Dermis microvascular lymphatic vessel endothelial cell (primary cell): Measurements from ENCODE around the gene ASXL2. TPM values are rescaled to one million over a fixed set of nuclear protein-coding genes. Genes with fewer than 3 reads are reported as not detected.
"Not testable (repeated sequence)": the region's sequence is repeated elsewhere in the genome, so short reads cannot be mapped to it uniquely, and the experiment has no call there.

Experiments used
- DNase-seq, 2 donors: peaks; one replicate each; pipeline versions ENCODE4 v3.0.0 to v3.0.0-alpha.2; 2010; ENCODE audit warnings: low read depth in 2 of 2
- total RNA-seq: library from RNA; depleted of rRNA; stranded (reverse); fragments of >200 nt; gene quantifications from 2 replicates; pipeline ENCODE4 v1.2.1, GENCODE V29; 2014

ASXL2 gene
- total RNA-seq, 1 donor from 2014 or later: 4.1 TPM

DNA sequence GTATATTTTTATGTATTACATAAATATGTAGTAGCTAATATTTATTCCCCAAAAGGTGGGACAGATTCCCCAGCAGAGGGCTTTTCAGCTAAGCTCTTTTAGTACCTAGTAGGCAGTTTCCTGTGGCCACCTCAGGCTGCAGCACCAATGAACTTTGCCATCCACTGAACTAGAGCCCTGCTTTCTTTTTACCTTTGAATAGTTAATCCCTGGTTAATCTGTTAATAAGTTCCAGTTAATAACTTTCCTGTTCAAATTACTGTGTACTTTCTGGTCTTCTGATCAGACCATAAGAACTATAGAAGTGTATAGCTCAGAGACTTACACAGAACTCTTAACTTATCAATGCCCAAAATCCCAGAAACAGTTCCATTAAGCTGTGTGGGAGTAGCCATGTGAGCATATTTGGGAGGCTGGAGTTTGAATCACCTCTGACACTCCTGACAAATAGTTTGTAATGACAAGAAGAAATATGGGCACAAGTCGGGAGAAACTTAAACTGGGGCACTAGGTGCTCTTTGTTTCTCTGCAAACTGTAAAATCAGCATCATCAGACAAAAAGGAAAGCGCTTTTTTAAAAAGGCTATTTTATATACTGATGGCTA lies 40.0 kb downstream of the ASXL2 start:
- no peak for DNase-seq

DNA sequence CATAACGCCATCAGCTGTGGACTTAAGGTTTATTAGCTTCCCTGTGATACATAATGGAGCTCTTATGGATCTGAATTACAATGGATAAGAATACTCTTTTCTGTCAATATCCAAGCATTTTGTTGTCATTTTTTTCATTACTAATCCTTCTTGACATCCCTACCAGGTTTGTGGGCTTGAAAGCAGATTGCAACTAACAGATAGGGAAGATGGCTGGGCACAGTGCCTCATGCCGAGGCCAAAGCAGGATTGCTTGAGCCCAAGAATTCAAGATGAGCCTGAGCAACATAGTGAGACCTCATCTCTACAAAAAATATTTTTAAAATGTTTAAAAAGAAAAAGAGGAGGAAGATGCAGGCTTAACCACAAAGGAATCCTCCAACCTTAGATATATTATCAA lies 42.4 kb downstream of the ASXL2 start:
- no peak for DNase-seq

DNA sequence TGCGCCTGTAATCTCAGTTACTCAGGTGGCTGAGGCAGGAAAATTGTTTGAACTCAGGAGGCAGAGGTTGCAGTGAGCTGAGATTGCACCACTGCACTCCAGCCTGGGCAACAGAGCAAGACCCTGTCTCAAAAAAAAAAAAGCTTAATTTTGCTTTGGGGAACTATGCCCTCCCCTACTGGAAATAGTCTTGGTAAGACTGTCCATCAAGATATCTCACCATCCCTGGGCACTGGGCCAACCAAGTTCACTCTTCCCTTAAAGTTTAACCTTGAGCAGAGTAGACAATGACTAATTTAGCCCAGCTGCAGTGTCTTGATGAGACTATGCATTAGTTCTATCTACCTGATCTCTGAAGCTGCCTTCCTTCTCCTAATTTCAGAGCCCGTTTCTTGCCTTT lies 44.7 kb downstream of the ASXL2 start:
- no peak for DNase-seq

DNA sequence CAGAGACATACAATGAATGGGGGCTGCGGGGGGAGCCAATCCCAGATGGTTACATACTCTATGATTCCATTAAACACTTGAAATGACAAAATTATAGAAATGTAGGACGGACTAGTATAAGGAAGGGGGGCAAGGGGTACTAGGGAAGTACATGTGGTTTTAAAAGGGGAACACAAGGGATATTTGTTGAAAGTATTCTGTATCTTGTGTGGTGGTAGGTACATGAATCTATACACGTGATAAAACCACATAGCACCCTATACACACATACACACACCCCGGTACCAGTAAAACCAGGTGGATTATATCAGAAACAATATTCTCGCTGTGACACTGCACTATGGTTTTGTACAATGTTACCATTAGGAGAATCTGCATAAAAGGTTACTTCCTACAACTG lies 45.4 kb downstream of the ASXL2 start:
- no peak for DNase-seq

DNA sequence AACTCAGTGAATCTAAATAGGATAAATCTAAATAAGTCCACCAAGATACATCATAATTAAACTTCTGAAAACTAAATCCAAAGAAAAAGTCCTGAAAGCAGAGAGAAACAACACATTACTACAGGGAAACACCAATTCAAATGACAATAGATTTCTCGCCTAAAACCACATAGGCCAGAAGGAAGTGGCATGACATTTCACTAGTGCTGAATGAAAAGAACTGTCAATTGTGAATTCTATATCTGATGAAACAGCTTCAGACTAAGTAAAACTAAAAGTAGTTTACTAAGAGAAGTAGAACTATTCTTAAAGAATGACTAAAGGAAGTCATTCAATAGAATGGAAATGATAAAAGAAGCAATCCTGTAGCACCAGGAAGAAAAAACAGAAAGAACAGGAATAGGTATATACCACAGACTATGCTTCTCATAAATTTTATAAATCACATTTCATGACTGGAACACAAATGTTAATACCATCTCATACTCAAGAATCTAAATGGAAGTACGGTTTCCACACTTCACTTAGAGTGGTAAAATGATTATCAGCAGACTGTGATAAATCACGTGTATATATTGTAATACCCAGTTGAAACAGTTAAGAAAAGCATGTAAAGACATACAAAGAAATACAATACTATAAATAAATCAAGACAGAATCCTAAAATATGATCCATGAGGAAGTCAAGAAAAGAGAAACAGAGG lies 46.4 kb downstream of the ASXL2 start:
- peak in 1 of 2 donors; percentile 16 for DNase-seq

DNA sequence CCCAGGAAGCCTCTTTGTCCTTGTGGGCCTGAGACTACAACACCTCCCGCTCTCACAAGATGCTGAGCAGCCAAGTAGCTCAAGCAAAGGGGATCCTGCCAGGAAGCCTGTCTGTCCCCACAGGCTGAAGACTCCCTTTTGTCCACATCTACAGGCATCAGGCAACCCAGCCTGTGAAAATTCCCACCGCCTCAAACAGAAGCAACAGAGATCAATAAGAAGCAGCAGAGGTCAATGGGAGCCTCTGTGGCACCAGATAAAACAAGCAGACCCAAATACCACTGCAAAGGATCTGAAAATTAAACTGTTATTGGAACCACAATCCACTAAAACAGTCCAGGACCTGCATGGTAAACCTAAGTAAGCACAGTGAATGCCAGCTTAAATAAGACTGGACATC lies 48.5 kb downstream of the ASXL2 start:
- DNase-seq: no peak

DNA sequence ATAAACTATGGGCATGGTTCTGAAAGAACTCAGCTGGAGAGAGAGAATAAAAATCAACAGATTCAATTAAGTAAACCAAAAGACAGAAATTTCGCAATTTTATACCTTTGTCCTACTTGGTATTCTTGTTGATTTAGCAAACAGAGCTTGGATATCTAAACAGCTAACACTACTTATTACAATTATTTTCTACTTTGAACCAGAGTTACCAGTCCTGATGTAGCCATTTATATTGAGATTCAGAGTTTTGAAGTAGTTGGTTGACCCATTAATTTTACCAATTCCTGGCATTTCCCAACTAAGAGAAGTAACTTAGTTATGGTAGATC lies 48.9 kb downstream of the ASXL2 start:
- no peak for DNase-seq

DNA sequence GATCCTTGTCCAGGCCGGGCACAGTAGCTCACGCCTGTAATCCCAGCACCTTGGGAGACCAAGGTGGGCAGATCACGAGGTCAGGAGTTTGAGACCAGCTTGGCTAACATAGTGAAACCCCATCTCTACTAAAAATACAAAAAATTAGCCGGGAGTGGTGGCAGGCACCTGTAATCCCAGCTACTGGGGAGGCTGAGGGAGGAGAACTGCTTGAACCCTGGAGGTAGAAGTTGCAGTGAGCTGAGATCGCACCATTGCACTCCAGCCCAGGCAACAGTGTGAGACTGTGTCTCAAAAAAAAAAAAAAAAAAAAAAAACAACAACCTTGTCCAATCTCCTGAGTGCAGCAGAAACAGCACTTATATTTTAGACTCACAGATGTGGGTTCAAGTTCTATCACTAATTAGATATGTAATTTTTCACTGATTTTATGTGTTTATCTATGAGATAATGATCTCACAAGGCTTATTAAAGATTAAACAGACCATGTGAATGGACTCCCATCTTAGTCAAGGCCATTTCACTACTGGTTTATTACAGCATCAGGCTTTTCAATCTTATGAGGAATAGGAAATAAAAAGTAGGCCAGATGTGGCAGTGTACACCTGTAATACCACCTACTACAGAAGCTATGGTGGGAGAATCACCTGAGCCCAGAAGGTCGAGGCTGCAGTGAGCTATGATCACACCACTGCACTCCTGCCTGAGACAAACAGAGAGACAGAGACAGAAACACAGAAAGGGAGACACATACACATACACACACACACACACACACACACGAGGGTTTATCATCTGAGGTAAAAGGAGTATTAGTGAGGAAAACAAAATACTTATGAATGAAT lies 49.5 kb downstream of the ASXL2 start:
- DNase-seq: not testable (repeated sequence)

DNA sequence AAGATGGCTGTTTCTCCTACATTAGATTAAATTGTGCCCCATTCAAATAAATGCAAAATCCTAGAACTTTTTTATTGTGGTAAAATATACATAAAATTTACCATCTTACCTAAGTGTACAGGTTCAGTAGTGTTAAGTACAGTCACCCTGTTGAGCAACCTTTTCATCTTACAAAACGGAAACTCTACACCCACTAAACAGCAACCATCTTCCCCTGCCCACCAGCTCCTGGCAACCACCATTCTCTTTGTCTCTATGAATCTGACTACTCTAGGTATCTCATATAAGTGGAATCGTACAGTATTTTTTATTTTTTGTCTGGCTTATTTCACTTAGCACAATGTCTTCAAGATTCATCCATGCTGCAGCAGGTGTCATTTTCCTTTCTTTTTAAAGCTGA lies 53.0 kb downstream of the ASXL2 start:
- no peak for DNase-seq

DNA sequence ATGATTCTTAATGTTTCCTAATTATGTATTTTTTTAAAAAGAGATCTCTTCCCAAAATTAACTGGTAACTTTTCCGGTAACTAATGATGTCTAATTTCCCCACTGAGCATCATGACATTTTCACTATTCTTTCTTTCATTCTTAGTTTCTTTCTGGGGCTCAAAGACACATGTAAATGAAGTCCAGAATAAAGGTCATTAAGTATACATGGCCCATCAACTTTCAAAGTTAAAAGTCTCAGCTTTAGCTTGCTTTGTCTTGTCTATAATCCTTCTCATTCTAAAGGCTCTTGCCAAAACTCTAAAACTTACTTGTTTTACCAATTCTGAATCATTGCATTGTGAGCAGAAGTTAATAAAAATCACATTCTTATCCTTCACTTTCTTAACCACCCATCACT lies 53.6 kb downstream of the ASXL2 start:
- no peak for DNase-seq

DNA sequence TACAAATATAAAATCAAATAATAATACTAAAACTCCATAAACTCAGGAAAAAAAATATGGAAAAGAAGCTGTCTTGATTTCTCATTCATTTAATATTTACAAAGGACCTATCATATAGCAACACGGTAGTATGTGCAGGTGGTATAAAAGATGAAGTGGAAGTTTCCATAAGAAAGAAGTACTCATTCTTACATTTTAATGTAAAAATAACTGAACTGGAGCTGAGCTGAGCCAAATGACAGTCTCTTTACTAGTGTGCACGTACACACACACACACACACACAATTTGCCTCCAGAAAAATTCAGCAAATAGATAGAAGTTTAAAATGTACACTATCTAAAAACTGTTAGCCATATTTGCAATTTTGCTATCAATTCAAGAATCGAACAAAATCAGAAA lies 54.1 kb downstream of the ASXL2 start:
- DNase-seq: no peak

DNA sequence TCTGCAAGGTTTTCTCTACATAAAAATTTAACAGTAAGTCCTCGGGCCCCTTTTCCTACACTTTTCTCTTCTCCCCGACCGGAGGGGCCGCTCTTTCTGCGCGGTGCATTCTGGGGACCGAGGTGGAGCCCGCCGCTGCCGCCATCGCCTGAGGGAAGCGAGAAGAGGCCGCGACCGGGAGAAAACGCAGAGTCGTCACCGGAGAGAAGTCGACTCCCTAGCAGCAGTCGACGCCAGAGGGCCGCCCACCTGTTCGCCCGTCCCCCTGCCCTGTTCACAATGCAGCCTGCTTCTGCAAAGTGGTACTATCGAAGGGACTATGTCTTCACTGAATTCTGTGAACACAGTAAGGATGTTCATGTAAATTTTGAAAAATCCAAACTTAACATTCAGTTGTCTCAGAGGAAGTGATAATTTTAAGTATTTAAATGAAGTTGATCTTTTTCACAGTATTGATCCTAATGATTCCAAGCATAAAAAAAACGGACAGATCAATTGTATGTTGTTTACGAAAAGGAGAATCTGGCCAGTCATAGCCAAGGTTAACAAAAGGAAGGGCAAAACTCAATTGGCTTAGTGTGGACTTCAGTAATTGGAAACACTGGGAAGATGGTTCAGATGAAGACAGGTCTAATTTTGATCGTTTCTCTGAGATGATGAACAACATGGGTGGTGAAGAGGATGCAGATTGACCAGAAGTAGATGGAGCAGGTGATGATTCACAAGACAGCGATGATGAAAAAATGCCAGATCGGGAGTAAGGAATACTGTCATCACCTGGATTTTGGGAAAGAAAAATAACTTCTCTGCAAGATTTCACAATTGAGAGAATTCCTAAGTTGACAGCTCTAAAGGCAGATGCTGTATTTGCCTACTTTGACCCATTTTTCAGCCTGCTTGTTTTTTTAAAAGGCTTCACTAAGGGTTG lies 55.8 kb downstream of the ASXL2 start:
- peak in 1 of 2 donors; percentile 24 for DNase-seq

DNA sequence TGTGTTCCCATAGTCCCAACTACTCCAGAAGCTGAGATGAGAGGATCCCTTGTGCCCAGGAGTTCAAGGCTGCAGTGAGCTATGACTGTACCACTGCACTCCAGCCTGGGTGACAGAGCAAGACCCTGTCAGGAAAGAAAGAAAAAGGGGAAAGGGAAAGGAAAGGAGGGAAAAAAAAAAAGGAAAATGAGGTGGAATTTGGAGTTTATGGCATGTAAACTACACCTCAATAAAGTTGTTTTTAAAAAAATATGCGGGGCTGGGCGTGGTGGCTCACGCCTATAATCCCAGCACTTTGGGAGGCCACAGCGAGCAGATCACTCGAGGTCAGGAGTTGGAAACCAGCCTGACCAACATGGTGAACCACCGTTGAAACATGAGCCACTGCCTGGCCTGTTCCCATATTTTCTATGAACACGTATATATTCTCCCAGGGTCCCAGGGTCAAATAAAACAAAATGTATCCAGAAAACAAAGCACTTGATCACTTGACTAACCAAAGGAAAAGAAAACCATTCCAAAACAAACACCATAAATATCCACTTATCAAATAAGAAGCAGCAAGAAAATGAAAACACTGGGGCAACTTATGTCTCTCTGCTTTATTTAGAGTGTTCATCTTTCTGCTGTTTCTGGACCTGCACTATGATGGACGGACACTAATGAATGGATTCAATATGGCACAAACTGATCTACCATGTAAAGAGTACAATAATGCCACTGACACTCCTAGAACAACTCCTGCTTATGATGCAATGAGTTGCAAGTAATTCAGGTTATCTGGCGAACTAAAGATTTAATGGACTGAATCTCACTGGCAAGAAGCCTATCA lies 56.8 kb downstream of the ASXL2 start:
- DNase-seq: peak in 1 of 2 donors; percentile 84

DNA sequence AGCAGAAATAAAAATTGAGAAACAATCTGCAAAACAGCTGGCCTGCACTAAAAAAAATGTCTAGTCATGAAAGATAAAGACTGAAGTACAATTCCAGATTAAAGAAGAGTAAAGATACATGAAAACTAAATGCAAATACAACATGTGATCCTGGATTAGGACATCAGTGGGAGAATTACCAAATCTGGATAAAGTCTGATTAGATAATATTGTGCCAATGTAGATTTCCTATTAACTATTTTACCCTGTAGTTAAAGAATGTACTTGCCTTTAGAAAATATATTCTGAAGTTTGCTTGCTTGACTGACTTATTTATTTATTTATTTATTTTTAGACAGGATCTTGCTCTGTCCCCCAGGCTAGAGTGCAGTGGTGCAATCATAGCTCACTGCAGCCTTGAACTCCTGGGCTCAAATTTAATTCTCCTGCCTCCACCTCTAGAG lies 58.7 kb downstream of the ASXL2 start:
- no peak for DNase-seq

DNA sequence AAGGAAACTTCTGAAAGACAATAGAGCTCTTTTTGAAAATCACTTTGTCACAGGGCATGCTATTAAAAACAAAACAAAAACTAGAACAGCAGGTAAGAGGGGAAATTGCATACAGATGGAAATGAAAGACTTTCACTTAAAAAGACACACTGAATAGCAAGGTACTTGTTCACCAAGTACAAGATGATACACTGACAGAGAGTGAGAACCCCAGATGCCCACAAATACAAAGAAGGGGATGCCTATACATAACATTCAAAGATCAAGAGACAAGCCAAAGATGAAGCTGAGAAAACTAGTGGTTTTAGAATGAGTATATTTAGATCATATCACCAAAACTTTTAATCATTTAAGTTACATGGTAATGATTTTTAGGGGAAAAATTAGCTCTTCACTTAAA lies 60.7 kb downstream of the ASXL2 start:
- no peak for DNase-seq

DNA sequence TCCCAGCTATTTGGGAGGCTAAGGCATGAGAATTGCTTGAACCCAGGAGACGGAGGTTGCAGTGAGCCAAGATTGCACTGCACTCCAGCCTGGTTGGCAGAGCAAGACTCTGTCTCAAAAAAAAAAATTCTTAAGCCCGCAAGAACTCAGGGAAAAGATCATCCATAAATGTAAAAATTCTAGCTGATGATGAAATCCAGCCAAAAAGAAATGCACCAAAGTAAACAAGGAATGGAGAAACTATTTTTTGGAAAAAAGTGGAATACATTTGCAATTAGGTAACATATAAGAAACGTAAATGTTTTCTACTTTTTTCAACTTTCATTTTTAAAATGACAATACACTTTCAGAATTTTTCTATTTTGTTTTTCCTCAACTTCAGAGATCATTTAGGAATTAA lies 61.3 kb downstream of the ASXL2 start:
- no peak for DNase-seq

DNA sequence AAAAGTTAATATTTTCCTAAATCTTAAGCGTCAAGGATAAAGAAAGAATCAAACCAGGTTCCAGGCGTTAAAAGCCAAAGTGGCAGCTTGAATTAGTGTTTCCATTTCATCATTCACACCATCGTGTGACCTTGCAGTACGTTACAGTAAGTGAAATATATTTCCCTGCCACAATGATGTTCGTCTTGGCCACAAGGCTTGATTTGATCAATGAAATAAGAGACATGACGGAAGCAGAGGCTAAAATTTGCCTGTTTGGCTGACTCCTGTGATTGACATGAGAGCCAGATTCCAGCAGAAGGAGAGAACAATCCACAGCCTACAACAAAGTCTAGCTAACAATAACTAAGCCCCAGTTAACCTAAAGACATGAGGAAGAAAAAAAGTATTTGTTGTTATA lies 62.0 kb downstream of the ASXL2 start:
- no peak for DNase-seq

DNA sequence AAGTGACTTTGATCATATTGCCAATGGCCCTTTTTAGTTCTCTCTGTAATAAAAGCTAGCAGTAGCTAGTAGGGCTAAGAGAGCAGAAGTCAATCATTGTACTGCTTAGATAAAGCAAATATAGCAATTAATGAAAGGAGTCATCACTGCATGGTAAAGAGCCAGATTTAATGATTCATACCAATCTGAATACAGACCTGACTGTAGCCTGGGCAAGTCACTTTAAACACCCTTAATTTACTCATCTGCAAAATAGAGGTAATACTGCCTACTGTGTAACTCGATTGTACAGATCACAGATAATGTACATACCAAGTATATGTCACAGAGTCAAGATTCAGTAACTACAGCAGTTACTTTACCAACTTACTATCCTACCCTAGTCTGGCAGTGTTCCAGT lies 63.6 kb downstream of the ASXL2 start:
- DNase-seq: no peak

DNA sequence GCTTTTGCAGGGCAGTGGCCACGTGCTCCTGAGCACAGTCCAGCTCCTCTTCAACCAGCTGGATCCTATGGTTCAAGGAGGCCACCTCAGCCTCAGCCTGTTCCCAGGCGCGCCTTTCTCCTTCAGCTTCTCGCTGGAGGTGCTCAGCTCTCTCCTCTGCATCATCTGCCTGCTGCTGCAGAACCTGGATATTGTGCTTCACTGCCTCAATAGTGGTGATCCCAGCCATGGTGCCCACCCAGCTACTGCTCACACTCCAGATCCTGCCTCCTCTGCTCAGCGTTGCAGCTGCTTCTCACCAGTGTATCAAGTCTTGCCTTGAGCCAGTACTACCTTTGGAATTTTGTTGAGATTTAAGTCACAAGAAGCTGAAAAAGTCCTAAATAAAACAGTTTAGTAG lies 67.9 kb downstream of the ASXL2 start:
- DNase-seq: no peak

DNA sequence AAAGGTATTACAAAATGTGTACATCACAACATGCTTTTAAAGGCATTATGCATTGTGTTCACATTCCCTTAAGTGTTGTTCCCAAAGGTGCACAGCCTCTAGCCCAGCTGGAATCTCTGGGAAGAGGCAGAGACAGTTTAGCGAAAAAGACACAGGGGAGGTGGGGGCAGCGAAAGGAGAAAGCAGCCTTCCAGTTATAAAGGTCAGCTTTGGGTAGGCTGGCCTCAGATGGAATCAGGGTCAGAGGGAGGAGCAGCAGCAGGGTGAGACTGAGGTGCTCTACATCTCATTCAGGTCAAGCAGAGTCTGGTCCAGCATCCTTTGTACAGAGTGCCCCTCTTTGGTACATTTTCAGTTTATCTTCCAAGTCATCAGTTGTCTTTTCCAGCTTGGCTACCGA lies 68.6 kb downstream of the ASXL2 start:
- DNase-seq: no peak

DNA sequence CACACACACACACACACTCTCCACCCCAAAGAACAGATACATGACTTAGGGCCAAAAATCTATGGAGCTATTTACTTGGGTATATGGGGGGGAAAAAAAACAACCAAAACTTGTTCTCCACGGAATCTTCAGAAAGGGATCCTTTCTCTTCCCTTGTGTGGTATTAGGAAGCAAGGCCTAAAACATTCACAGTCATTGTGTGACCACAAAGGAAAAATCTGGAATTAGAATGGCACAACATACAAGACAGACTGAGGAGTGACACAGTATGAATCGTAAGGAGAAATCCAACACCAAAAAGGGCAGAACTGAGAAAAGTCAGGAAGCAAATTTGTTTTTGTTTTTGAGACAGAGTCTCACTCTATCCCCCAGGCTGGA lies 70.3 kb downstream of the ASXL2 start:
- no peak for DNase-seq
